Liver (tissue), 9 donors: ENCODE data around the gene NDC1. TPM values are rescaled to one million over a fixed set of nuclear protein-coding genes. Genes with fewer than 3 reads are reported as not detected.

Experiments used
- DNase-seq: peaks from one replicate; pipeline ENCODE4 v3.0.0-alpha.2; 2017; ENCODE audit warnings: low spot score
- H3K27ac ChIP-seq, 2 donors: one replicate each; pipeline ENCODE4 v1.7.0; 2013; ENCODE audit warnings: inconsistent platforms in 2 of 2, low read length in 2 of 2, control low read depth in 1 of 2, low read depth in 1 of 2, mild to moderate bottlenecking in 1 of 2
- H3K27me3 ChIP-seq, 4 donors: one replicate each; pipeline versions ENCODE4 v1.6.1 to v1.7.0; 2013; ENCODE audit warnings: low read length in 3 of 4, inconsistent platforms in 1 of 4, mild to moderate bottlenecking in 1 of 4, moderate library complexity in 1 of 4; ENCODE audit not compliant: control insufficient read depth in 4 of 4, insufficient read depth in 4 of 4
- H3K36me3 ChIP-seq, 4 donors: one replicate each; pipeline versions ENCODE4 v1.6.1 to v1.7.0; 2013; ENCODE audit warnings: low read length in 3 of 4, mild to moderate bottlenecking in 3 of 4, low read depth in 1 of 4, moderate library complexity in 1 of 4; ENCODE audit not compliant: control insufficient read depth in 4 of 4, insufficient read depth in 3 of 4
- H3K4me1 ChIP-seq, 4 donors: one replicate each; pipeline versions ENCODE4 v1.6.1 to v1.7.0; 2013; ENCODE audit warnings: low read length in 3 of 4, mild to moderate bottlenecking in 3 of 4, moderate library complexity in 1 of 4; ENCODE audit not compliant: control insufficient read depth in 4 of 4, insufficient read depth in 4 of 4
- H3K4me3 ChIP-seq, 3 donors: one replicate each; pipeline versions ENCODE4 v1.6.1 to v1.7.0; 2013; ENCODE audit warnings: low read length in 3 of 3, control low read depth in 1 of 3, low read depth in 1 of 3, mild to moderate bottlenecking in 1 of 3
- H3K9ac ChIP-seq, 2 donors: one replicate each; pipeline ENCODE4 v1.7.0; 2013; ENCODE audit warnings: low read length in 2 of 2, mild to moderate bottlenecking in 2 of 2, moderate library complexity in 2 of 2, control low read depth in 1 of 2, low read depth in 1 of 2
- H3K9me3 ChIP-seq, 4 donors: one replicate each; pipeline versions ENCODE4 v1.6.1 to v1.7.0; 2013; ENCODE audit warnings: low read length in 3 of 4; ENCODE audit not compliant: control insufficient read depth in 4 of 4
- CTCF ChIP-seq: fragments of 150-350 bp; IDR thresholded peaks from 2 replicates; pipeline ENCODE4 v1.5.1; 2017; ENCODE audit warnings: improper control_type of control experiment, low read depth, low read length; ENCODE audit not compliant: missing input control
- FOXA1 ChIP-seq: IDR thresholded peaks from 2 replicates; pipeline ENCODE4 v1.6.1; 2016; ENCODE audit warnings: antibody characterized with exemption
- GABPA ChIP-seq, 2 donors: IDR thresholded peaks in 1 of 2; conservative IDR thresholded peaks in 1 of 2; 2 replicates each; pipeline ENCODE4 v1.6.1; 2016; ENCODE audit warnings: antibody characterized with exemption in 2 of 2, mild to moderate bottlenecking in 1 of 2, moderate library complexity in 1 of 2
- HNF4G ChIP-seq: IDR thresholded peaks from 2 replicates; pipeline ENCODE4 v1.6.1; 2016; ENCODE audit warnings: antibody characterized with exemption
- NR2F2 ChIP-seq: IDR thresholded peaks from 2 replicates; pipeline ENCODE4 v1.6.1; 2016; ENCODE audit warnings: antibody characterized with exemption
- REST ChIP-seq: IDR thresholded peaks from 2 replicates; pipeline ENCODE4 v1.6.1; 2016; ENCODE audit warnings: antibody characterized with exemption, mild to moderate bottlenecking
- RXRA ChIP-seq, 2 donors: IDR thresholded peaks; 2 replicates each; pipeline ENCODE4 v1.6.1; 2017 to 2018; ENCODE audit warnings: antibody characterized with exemption in 2 of 2, mild to moderate bottlenecking in 1 of 2
- SP1 ChIP-seq: IDR thresholded peaks from 2 replicates; pipeline ENCODE4 v1.6.1; 2018; ENCODE audit warnings: antibody characterized with exemption, mild to moderate bottlenecking
- YY1 ChIP-seq: IDR thresholded peaks from 2 replicates; pipeline ENCODE4 v1.6.1; 2016; ENCODE audit warnings: antibody characterized with exemption, mild to moderate bottlenecking
- WGBS: extraction: QIAGEN DNeasy Blood & Tissue Kit; methylation state at CpG from one replicate; pipeline ENCODE4 v1.1.7; 2013; 5-methylcytosine and 5-hydroxymethylcytosine counted together
- polyA plus RNA-seq, 2 donors: library from polyadenylated mRNA; stranded (reverse) in 1 of 2; unstranded in 1 of 2; fragments of 200-250 nt in 1 of 2; fragments of >200 nt in 1 of 2; fragmentation: Nextera tagmentation in 1 of 2; extraction: Ambion mirVana in 1 of 2; gene quantifications; one replicate each; pipeline versions ENCODE4 v1.2.1 to v1.2.3, GENCODE V29; 2013 to 2015
- total RNA-seq, 2 donors: library from RNA; depleted of rRNA; stranded (reverse); fragments of >200 nt; gene quantifications; one replicate each; pipeline ENCODE4 v1.2.3, GENCODE V29; 2014
- TF ChIP-seq, protein P1 (sequence below): IDR thresholded peaks from 2 replicates; pipeline ENCODE4 v1.6.1; 2016; ENCODE audit warnings: antibody characterized with exemption
- donor health status: healthy.
- donor health status: healthy.
- donor health status: healthy.
- donor health status: healthy.
- donor health status: healthy.

NDC1 gene
- total and polyA plus RNA-seq, 4 donors = 2.2 to 17.9 (median 5.8) TPM

GRCh38 chr1:53769780-53770179 is 68.3 kb downstream of the NDC1 start (continued):
- TF ChIP-seq NR2F2 (no peak), SP1 (no peak), HNF4G (no peak)

- H3K36me3 ChIP-seq = peaks cover 3 to 9% (median 4%) of the 10 kb centered on the region in 4 donors
- TF ChIP-seq RXRA (IDR thresholded peaks at IDR 0.05) = no peak
- no peak for TF ChIP-seq NR2F2
- no peak for TF ChIP-seq YY1
- no peak for TF ChIP-seq REST
- TF ChIP-seq, protein P1, sequence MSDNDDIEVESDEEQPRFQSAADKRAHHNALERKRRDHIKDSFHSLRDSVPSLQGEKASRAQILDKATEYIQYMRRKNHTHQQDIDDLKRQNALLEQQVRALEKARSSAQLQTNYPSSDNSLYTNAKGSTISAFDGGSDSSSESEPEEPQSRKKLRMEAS = no peak
- TF ChIP-seq FOXA1 = no peak
- TF ChIP-seq CTCF = no peak
- H3K4me3 ChIP-seq = no peak overlapping the region
- no peak for DNase-seq
- H3K9me3 ChIP-seq = no peaks in the 10 kb centered on the region
- no peak overlapping the region for H3K27ac ChIP-seq
- H3K4me1 ChIP-seq = no peaks in the 10 kb centered on the region
- no peaks in the 10 kb centered on the region for H3K27me3 ChIP-seq
- WGBS = 100% methylated on average over 1 of the region's 1 CpG
- no peak overlapping the region for H3K9ac ChIP-seq
Observed at GRCh38 chr1:53769184-53769583, 68.9 kb downstream of the NDC1 start.

DNA sequence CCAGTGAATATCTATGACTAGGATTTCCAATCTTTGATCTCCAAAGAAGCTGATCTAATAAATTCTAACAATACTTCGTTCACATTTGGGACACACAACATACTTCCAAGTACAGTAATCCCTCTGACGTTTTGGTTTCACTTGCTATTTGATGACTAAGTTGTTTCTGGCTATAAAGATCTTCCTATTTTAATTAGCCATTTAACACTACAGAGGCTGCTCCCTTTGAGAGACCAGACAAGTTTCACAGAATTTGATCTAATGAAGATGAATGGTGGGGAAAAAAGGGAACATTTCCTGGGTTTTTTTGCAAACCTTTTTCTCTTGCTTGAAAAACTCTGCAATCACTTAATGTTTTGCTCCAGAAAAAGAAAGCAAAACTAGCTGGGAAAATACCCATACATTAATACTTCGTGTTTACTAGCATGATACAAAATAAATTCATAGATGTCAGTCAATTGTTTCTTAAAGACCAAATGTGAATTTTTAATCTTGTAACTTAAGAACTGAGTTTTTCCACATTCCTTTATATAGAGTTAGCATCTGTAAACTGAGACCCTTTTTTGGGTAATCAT is 71.2 kb downstream of the NDC1 start:
- no peak for DNase-seq
- H3K9ac ChIP-seq = peak overlapping the region in 1 of 2 donors; percentile 17
- H3K27me3 ChIP-seq = no peaks in the 10 kb centered on the region
- WGBS = 56% methylated on average over 3 of the region's 3 CpGs
- H3K4me3 ChIP-seq = no peak overlapping the region
- H3K27ac ChIP-seq = no peak overlapping the region
- no peaks in the 10 kb centered on the region for H3K9me3 ChIP-seq
- no peaks in the 10 kb centered on the region for H3K4me1 ChIP-seq
- no peak for TF ChIP-seq GABPA (IDR thresholded peaks at IDR 0.05 in 1 of 2, conservative IDR thresholded peaks at IDR 0.05 in 1 of 2)
- TF ChIP-seq HNF4G = no peak
- TF ChIP-seq REST = no peak
- H3K36me3 ChIP-seq = peaks cover 0 to 4% (median 3%) of the 10 kb centered on the region in 4 donors
